Measurements from ENCODE around the gene ZNF23.

Gene ZNF23

GRCh38 chr16:71467810-71468209, 5.8 kb upstream of the ZNF23 start:
- DNase-seq: peak; percentile 23 to 31

- DNase-seq: no peak
These were observed 2.2 kb upstream of the ZNF23 start for GRCh38 chr16:71464231-71464630.

GRCh38 chr16:71460941-71461340, 1.1 kb downstream of the ZNF23 start:
- DNase-seq: no peak

GRCh38 chr16:71460236-71460635, 1.8 kb downstream of the ZNF23 start:
- no peak for DNase-seq

- DNase-seq: no peak
These were observed 2.5 kb downstream of the ZNF23 start for GRCh38 chr16:71459510-71459909.

- no peak for DNase-seq
These were observed 5.2 kb downstream of the ZNF23 start for GRCh38 chr16:71456801-71457200.

- DNase-seq: no peak
These were observed 9.0 kb downstream of the ZNF23 start for GRCh38 chr16:71453036-71453435.

GRCh38 chr16:71449020-71449419, 13.0 kb downstream of the ZNF23 start:
- no peak for DNase-seq

- DNase-seq: no peak
These were observed 13.7 kb downstream of the ZNF23 start for GRCh38 chr16:71448274-71448866.

GRCh38 chr16:71443714-71444113, 18.3 kb downstream of the ZNF23 start:
- DNase-seq: no peak

GRCh38 chr16:71442051-71442440, 20.0 kb downstream of the ZNF23 start, which contains the start of gene TLE7:
TLE7 (minus strand) TSS chr16:71442054; CDS start chr16:71433324, 8,730 bp downstream.
- no peak for DNase-seq

GRCh38 chr16:71441348-71442050, 20.5 kb downstream of the ZNF23 start:
- peak in 1 of 2 donors; percentile 28 for DNase-seq

GRCh38 chr16:71440669-71441347, 21.2 kb downstream of the ZNF23 start:
- DNase-seq: no peak

- no peak for DNase-seq
These were observed 22.5 kb downstream of the ZNF23 start for GRCh38 chr16:71439523-71439922.

- no peak for DNase-seq
These were observed 25.6 kb downstream of the ZNF23 start for GRCh38 chr16:71436473-71436872.

- DNase-seq: no peak
These were observed 29.1 kb downstream of the ZNF23 start for GRCh38 chr16:71432906-71433305.

- DNase-seq: no peak
These were observed 30.1 kb downstream of the ZNF23 start for GRCh38 chr16:71431991-71432390.

GRCh38 chr16:71431176-71431575, 30.9 kb downstream of the ZNF23 start:
- no peak for DNase-seq

GRCh38 chr16:71430744-71431143, 31.3 kb downstream of the ZNF23 start:
- DNase-seq: no peak

GRCh38 chr16:71429581-71429980, 32.5 kb downstream of the ZNF23 start:
- no peak for DNase-seq

GRCh38 chr16:71428883-71429282, 33.2 kb downstream of the ZNF23 start:
- no peak for DNase-seq

- no peak for DNase-seq
These were observed 33.7 kb downstream of the ZNF23 start for GRCh38 chr16:71428385-71428784.

- no peak for DNase-seq
These were observed 35.0 kb downstream of the ZNF23 start for GRCh38 chr16:71426880-71427615.
